Suprapubic skin (tissue), 3 donors: ENCODE data around the gene KRT20.

ENCODE experiments used
- POLR2A ChIP-seq, 2 donors: fragments of 450-650 bp; IDR thresholded peaks; one replicate each; pipeline ENCODE4 v1.6.1; 2017; ENCODE audit warnings: antibody characterized with exemption in 2 of 2, mild to moderate bottlenecking in 2 of 2, moderate library complexity in 2 of 2
- TF ChIP-seq, protein P1 (sequence below), 2 donors: fragments of 200-600 bp in 1 of 2; fragments of 450-650 bp in 1 of 2; sonication (generic) in 1 of 2; IDR thresholded peaks; one replicate each; pipeline ENCODE4 v1.5.1; 2016 to 2019; ENCODE audit warnings: antibody characterized with exemption in 2 of 2, mild to moderate bottlenecking in 1 of 2, moderate library complexity in 1 of 2

DNA sequence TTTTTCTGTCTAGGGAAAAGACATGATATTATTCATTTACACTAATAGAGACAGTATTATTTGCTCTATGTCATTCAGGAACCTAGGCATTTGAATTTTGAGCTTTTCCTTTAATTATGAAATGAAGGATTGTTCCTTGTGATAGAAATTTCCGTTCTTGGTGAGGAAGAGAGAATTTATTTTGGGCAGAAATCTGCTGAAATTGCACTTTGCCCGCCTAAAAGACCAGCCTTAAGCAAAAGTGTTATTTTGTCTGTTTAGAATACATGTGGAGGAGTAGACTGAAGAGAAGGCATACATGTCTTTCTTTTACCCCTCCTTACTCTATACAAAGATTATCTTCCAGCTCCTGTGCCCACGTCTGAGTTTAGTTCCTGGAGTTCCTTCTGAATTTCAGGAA is 45.8 kb downstream of the KRT20 start:
- TF ChIP-seq, protein P1, sequence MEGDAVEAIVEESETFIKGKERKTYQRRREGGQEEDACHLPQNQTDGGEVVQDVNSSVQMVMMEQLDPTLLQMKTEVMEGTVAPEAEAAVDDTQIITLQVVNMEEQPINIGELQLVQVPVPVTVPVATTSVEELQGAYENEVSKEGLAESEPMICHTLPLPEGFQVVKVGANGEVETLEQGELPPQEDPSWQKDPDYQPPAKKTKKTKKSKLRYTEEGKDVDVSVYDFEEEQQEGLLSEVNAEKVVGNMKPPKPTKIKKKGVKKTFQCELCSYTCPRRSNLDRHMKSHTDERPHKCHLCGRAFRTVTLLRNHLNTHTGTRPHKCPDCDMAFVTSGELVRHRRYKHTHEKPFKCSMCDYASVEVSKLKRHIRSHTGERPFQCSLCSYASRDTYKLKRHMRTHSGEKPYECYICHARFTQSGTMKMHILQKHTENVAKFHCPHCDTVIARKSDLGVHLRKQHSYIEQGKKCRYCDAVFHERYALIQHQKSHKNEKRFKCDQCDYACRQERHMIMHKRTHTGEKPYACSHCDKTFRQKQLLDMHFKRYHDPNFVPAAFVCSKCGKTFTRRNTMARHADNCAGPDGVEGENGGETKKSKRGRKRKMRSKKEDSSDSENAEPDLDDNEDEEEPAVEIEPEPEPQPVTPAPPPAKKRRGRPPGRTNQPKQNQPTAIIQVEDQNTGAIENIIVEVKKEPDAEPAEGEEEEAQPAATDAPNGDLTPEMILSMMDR (IDR thresholded peaks at IDR 0.05), result no peak
- TF ChIP-seq POLR2A (IDR thresholded peaks at IDR 0.05), result no peak
